GM23338 (cell line): ENCODE measurements around the gene ILKAP. TPM values are rescaled to one million over a fixed set of nuclear protein-coding genes. Genes with fewer than 3 reads are reported as not detected.

Experiments
- ATAC-seq: fragments of 200-7000 bp; cut with Tn5 transposase; 3 replicates; pipeline ENCODE4 v1.9.1; 2020
- DNase-seq: peaks from one replicate; pipeline ENCODE4 v3.0.0-alpha.2; 2015; ENCODE audit warnings: low spot score
- H2AFZ ChIP-seq: fragments of 200-600 bp; sonication (generic); 2 replicates; pipeline ENCODE4 v1.8.0; 2016; ENCODE audit warnings: antibody characterized with exemption, mild to moderate bottlenecking, moderate library complexity
- H3F3A ChIP-seq: fragments of 200-600 bp; sonication (generic); replicated peaks from 2 replicates; pipeline ENCODE4 v1.8.0; 2017; ENCODE audit warnings: antibody characterized with exemption, mixed run types, low read depth
- H3K27ac ChIP-seq: fragments of 200-600 bp; sonication (generic); 2 replicates; pipeline ENCODE4 v1.6.1; 2016; ENCODE audit warnings: low read depth
- H3K27me3 ChIP-seq: fragments of 200-600 bp; sonication (generic); 2 replicates; pipeline ENCODE4 v1.8.0; 2016; ENCODE audit warnings: mild to moderate bottlenecking, mixed run types, moderate library complexity; ENCODE audit not compliant: insufficient read depth
- H3K36me3 ChIP-seq: fragments of 200-600 bp; sonication (generic); 2 replicates; pipeline ENCODE4 v1.8.0; 2016; ENCODE audit warnings: mild to moderate bottlenecking; ENCODE audit not compliant: insufficient read depth
- H3K4me1 ChIP-seq: fragments of 200-600 bp; sonication (generic); 2 replicates; pipeline ENCODE4 v1.8.0; 2016; ENCODE audit warnings: mild to moderate bottlenecking, moderate library complexity; ENCODE audit not compliant: insufficient read depth
- H3K4me2 ChIP-seq: fragments of 200-600 bp; sonication (generic); 2 replicates; pipeline ENCODE4 v1.7.1; 2017; ENCODE audit warnings: mixed run types
- H3K4me3 ChIP-seq: fragments of 200-600 bp; sonication (generic); 2 replicates; pipeline ENCODE4 v1.6.1; 2016; ENCODE audit warnings: mixed run types
- H3K79me2 ChIP-seq: fragments of 200-600 bp; sonication (generic); replicated peaks from 2 replicates; pipeline ENCODE4 v1.8.0; 2017; ENCODE audit warnings: mild to moderate bottlenecking; ENCODE audit not compliant: insufficient read depth
- H3K9me2 ChIP-seq: fragments of 200-600 bp; sonication (generic); 2 replicates; pipeline ENCODE4 v1.8.0; 2017; ENCODE audit not compliant: insufficient read depth
- H4K20me1 ChIP-seq: fragments of 200-600 bp; sonication (generic); replicated peaks from 2 replicates; pipeline ENCODE4 v1.8.0; 2017; ENCODE audit warnings: mild to moderate bottlenecking; ENCODE audit not compliant: insufficient read depth
- H3K27ac Mint-ChIP-seq: 2 replicates; pipeline ENCODE4 v1.8.0; 2020; ENCODE audit warnings: inconsistent platforms, mild to moderate bottlenecking, moderate library complexity, mixed read lengths
- H3K27me3 Mint-ChIP-seq: 3 replicates; pipeline ENCODE4 v1.8.0; 2022; ENCODE audit warnings: low read depth, mild to moderate bottlenecking, moderate library complexity, mixed read lengths, inconsistent platforms; ENCODE audit not compliant: insufficient read depth, poor library complexity
- H3K36me3 Mint-ChIP-seq: 3 replicates; pipeline ENCODE4 v1.8.0; 2021; ENCODE audit warnings: low read depth, mild to moderate bottlenecking, inconsistent platforms, moderate library complexity, mixed read lengths
- H3K4me1 Mint-ChIP-seq: 3 replicates; pipeline ENCODE4 v1.8.0; 2020; ENCODE audit warnings: mild to moderate bottlenecking, inconsistent platforms, mixed read lengths
- H3K4me3 Mint-ChIP-seq: 3 replicates; pipeline ENCODE4 v1.8.0; 2021; ENCODE audit warnings: moderate library complexity, mild to moderate bottlenecking, inconsistent platforms, mixed read lengths
- H3K9me3 Mint-ChIP-seq: 3 replicates; pipeline ENCODE4 v1.8.0; 2020; ENCODE audit warnings: moderate library complexity, mild to moderate bottlenecking, inconsistent platforms, mixed read lengths
- CREB1 ChIP-seq: fragments of 250-450 bp; sonication (Bioruptor Pico); IDR thresholded peaks from 2 replicates; pipeline ENCODE4 v1.5.0; 2020; ENCODE audit warnings: low read depth, mild to moderate bottlenecking, moderate library complexity
- CTCF ChIP-seq, 2 experiments: fragments of 200-600 bp in 1 of 2; sonication (generic) in 1 of 2; conservative IDR thresholded peaks; 2 replicates each; pipeline versions ENCODE4 v1.5.1 to v1.6.1; 2016 to 2017; ENCODE audit warnings: antibody characterized with exemption in 2 of 2, low read depth in 2 of 2, mild to moderate bottlenecking in 2 of 2, moderate library complexity in 1 of 2
- EZH2 ChIP-seq: fragments of 200-600 bp; sonication (generic); IDR thresholded peaks from one replicate; pipeline ENCODE4 v1.8.0; 2017; ENCODE audit warnings: antibody characterized with exemption, mild to moderate bottlenecking, low read depth; ENCODE audit not compliant: unreplicated experiment
- EZH2phosphoT487 ChIP-seq: fragments of 200-600 bp; sonication (generic); IDR thresholded peaks from one replicate; pipeline ENCODE4 v1.8.1; 2018; ENCODE audit warnings: antibody characterized with exemption; ENCODE audit not compliant: unreplicated experiment
- JUNB ChIP-seq: IDR thresholded peaks from one replicate; pipeline ENCODE4 v1.6.1; 2016; ENCODE audit warnings: antibody characterized with exemption; ENCODE audit not compliant: unreplicated experiment
- NANOG ChIP-seq: IDR thresholded peaks from 2 replicates; pipeline ENCODE4 v1.6.1; 2016; ENCODE audit warnings: antibody characterized with exemption, borderline replicate concordance
- POLR2AphosphoS5 ChIP-seq: IDR thresholded peaks from 2 replicates; pipeline ENCODE4 v1.6.1; 2016; ENCODE audit warnings: antibody characterized with exemption, low read depth
- REST ChIP-seq: IDR thresholded peaks from one replicate; pipeline ENCODE4 v1.6.1; 2018; ENCODE audit warnings: antibody characterized with exemption; ENCODE audit not compliant: unreplicated experiment
- STAT1 ChIP-seq: IDR thresholded peaks from one replicate; pipeline ENCODE4 v1.6.1; 2016; ENCODE audit warnings: antibody characterized with exemption; ENCODE audit not compliant: unreplicated experiment
- ZNF114 ChIP-seq: fragments of 250-450 bp; sonication (Bioruptor Pico); IDR thresholded peaks from 2 replicates; pipeline ENCODE4 v1.5.0; 2020; ENCODE audit warnings: mild to moderate bottlenecking, moderate library complexity
- ZNF331 ChIP-seq: fragments of 250-450 bp; sonication (Bioruptor Pico); IDR thresholded peaks from 2 replicates; pipeline ENCODE4 v1.5.0; 2020; ENCODE audit warnings: low read depth, mild to moderate bottlenecking, moderate library complexity
- ZNF462 ChIP-seq: fragments of 250-450 bp; sonication (Bioruptor Pico); IDR thresholded peaks from 2 replicates; pipeline ENCODE4 v1.5.0; 2020; ENCODE audit warnings: mild to moderate bottlenecking, moderate library complexity
- polyA plus RNA-seq: library from polyadenylated mRNA; unstranded; fragments of >200 nt; fragmentation: Nextera tagmentation; extraction: Ambion mirVana; gene quantifications from 2 replicates; pipeline ENCODE4 v1.2.1, GENCODE V29; 2016
- total RNA-seq: library from RNA; depleted of rRNA; stranded (reverse); fragments of >200 nt; shearing (Covaris generic); gene quantifications from 2 replicates; pipeline ENCODE4 v1.2.3, GENCODE V29; 2014
- TF ChIP-seq, protein P1 (sequence below): IDR thresholded peaks from 2 replicates; pipeline ENCODE4 v1.6.1; 2016; ENCODE audit warnings: antibody characterized with exemption

Gene ILKAP
- total and polyA plus RNA-seq, 2 experiments from 2014 or later: 17.0 to 35.9 TPM

- Histone ChIP-seq H3F3A (no peaks in the 10 kb centered on the region), H3K4me1 (no peaks in the 10 kb centered on the region), H3K79me2 (no peaks in the 10 kb centered on the region), H3K4me3 (no peak overlapping the region), H3K36me3 (no peaks in the 10 kb centered on the region), H3K27me3 (peaks cover 19% of the 10 kb centered on the region), H3K9me2 (no peaks in the 10 kb centered on the region), H4K20me1 (no peaks in the 10 kb centered on the region), H3K4me2 (no peak overlapping the region), H2AFZ (no peak overlapping the region), H3K27ac (no peak overlapping the region)
- Mint-ChIP-seq H3K9me3 (no peaks in the 10 kb centered on the region), H3K27me3 (peaks cover 19% of the 10 kb centered on the region), H3K27ac (no peak overlapping the region), H3K4me1 (no peaks in the 10 kb centered on the region), H3K4me3 (no peak overlapping the region), H3K36me3 (peaks cover 32% of the 10 kb centered on the region)
- ATAC-seq: no peak
- DNase-seq: no peak
- no peak for TF ChIP-seq CTCF (conservative IDR thresholded peaks at IDR 0.05; ENCODE audit: low read depth in 2 of 2)
- no peak for TF ChIP-seq STAT1
- TF ChIP-seq CREB1: no peak
- no peak for TF ChIP-seq EZH2phosphoT487
- no peak for TF ChIP-seq ZNF331 (CRISPR knock-in tag)
- no peak for TF ChIP-seq ZNF462 (CRISPR knock-in tag)
- TF ChIP-seq ZNF114: no peak
- no peak for TF ChIP-seq NANOG
- TF ChIP-seq, protein P1, sequence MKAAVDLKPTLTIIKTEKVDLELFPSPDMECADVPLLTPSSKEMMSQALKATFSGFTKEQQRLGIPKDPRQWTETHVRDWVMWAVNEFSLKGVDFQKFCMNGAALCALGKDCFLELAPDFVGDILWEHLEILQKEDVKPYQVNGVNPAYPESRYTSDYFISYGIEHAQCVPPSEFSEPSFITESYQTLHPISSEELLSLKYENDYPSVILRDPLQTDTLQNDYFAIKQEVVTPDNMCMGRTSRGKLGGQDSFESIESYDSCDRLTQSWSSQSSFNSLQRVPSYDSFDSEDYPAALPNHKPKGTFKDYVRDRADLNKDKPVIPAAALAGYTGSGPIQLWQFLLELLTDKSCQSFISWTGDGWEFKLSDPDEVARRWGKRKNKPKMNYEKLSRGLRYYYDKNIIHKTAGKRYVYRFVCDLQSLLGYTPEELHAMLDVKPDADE: no peak
- no peak for TF ChIP-seq JUNB
- no peak for TF ChIP-seq REST
- no peak for TF ChIP-seq POLR2AphosphoS5
- no peak for TF ChIP-seq EZH2
Observed at GRCh38 chr2:238168196-238169047, 35.1 kb downstream of the ILKAP start.
